Measurements from ENCODE around the gene WDPCP.

WDPCP gene

GRCh38 chr2:63092857-63093256, 495.4 kb downstream of the WDPCP start:
- Histone ChIP-seq H3K9me3 (ENCODE audit: control insufficient read depth, low read length) (no peaks in the 10 kb centered on the region), H3K27ac (ENCODE audit: low read length, poor library complexity, severe bottlenecking) (no peak overlapping the region)
- WGBS = no CpG with 5 or more reads among the region's 1 CpG

DNA sequence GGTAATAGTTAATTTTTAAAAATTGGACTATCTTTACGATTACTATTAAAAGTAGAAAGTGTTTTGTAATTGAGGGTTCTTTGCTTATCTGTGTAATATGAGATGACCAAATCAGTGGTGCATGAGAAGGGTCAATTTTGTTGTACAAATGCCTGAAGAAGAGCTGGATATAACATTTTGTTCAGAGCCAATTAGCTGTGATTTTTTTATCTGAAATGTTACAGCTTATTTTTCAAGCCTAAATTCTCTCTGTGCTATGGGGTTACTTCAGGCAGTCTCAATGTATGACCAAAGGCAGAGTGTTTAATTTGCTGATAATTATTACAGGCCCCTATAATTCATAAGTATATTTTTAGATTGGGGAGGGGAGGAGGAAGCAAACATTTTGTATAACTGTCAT, 495.9 kb downstream of the WDPCP start:
- Histone ChIP-seq H3K36me3 (ENCODE audit: control insufficient read depth in 1 of 2, insufficient read depth in 2 of 2, low read depth in 1 of 2, low read length in 2 of 2) (no peaks in the 10 kb centered on the region), H3K4ac (ENCODE audit: low read depth in 1 of 2, low read length in 2 of 2) (no peak overlapping the region), H3K14ac (ENCODE audit: low read length in 2 of 2) (no peak overlapping the region), H3K9me3 (ENCODE audit: control insufficient read depth, low read length) (no peaks in the 10 kb centered on the region), H3K4me1 (ENCODE audit: control insufficient read depth, insufficient read depth, low read depth, low read length) (no peaks in the 10 kb centered on the region), H2BK5ac (ENCODE audit: low read depth, low read length, poor library complexity, severe bottlenecking) (no peak overlapping the region), H3K4me2 (ENCODE audit: low read length, poor library complexity, severe bottlenecking) (no peak overlapping the region), H3K23ac (ENCODE audit: low read length in 2 of 2) (no peak overlapping the region), H3K4me3 (ENCODE audit: insufficient read depth in 1 of 2, low read depth in 1 of 2, low read length in 2 of 2) (no peak overlapping the region), H2AK5ac (ENCODE audit: low read length, severe bottlenecking) (no peak overlapping the region), H3K9ac (ENCODE audit: low read length) (no peak overlapping the region), H3K27me3 (ENCODE audit: control insufficient read depth in 1 of 2, insufficient read depth in 1 of 2, low read length in 2 of 2) (no peaks in the 10 kb centered on the region), H3K18ac (ENCODE audit: low read depth in 1 of 2, low read length in 2 of 2) (no peak overlapping the region), H2AFZ (ENCODE audit: low read depth, low read length) (no peak overlapping the region), H2BK15ac (ENCODE audit: low read depth, poor library complexity, severe bottlenecking) (no peak overlapping the region), H3K27ac (ENCODE audit: low read length, poor library complexity, severe bottlenecking) (no peak overlapping the region), H4K8ac (ENCODE audit: low read length) (no peak overlapping the region), H3K79me1 (replicated peaks; ENCODE audit: low read length, poor library complexity, severe bottlenecking) (no peaks in the 10 kb centered on the region), H2BK120ac (ENCODE audit: low read depth, low read length) (no peak overlapping the region), H4K91ac (ENCODE audit: low read length) (no peak overlapping the region), H2BK12ac (ENCODE audit: low read length in 2 of 2) (no peak overlapping the region)
- no peak for DNase-seq
- 98% methylated on average over 1 of the region's 1 CpG for WGBS

More at GRCh38 chr2:63092857-63093256, 495.4 kb downstream of the WDPCP start:
- H2AFZ ChIP-seq (ENCODE audit: low read depth, low read length) = no peak overlapping the region
- no peak overlapping the region for H2AK5ac ChIP-seq (ENCODE audit: low read length, severe bottlenecking)
- H4K91ac ChIP-seq (ENCODE audit: low read length) = no peak overlapping the region
- H3K4ac ChIP-seq (ENCODE audit: low read depth in 1 of 2, low read length in 2 of 2) = no peak overlapping the region
- no peak overlapping the region for H2BK15ac ChIP-seq (ENCODE audit: low read depth, poor library complexity, severe bottlenecking)
- H3K4me3 ChIP-seq (ENCODE audit: insufficient read depth in 1 of 2, low read depth in 1 of 2, low read length in 2 of 2) = no peak overlapping the region
- H4K8ac ChIP-seq (ENCODE audit: low read length) = no peak overlapping the region
- no peak overlapping the region for H2BK5ac ChIP-seq (ENCODE audit: low read depth, low read length, poor library complexity, severe bottlenecking)
- no peak overlapping the region for H3K18ac ChIP-seq (ENCODE audit: low read depth in 1 of 2, low read length in 2 of 2)
- no peak overlapping the region for H3K9ac ChIP-seq (ENCODE audit: low read length)
- H2BK12ac ChIP-seq (ENCODE audit: low read length in 2 of 2) = no peak overlapping the region
- H3K36me3 ChIP-seq (ENCODE audit: control insufficient read depth in 1 of 2, insufficient read depth in 2 of 2, low read depth in 1 of 2, low read length in 2 of 2) = no peaks in the 10 kb centered on the region
- DNase-seq = no peak
- no peak overlapping the region for H3K14ac ChIP-seq (ENCODE audit: low read length in 2 of 2)
- no peak overlapping the region for H2BK120ac ChIP-seq (ENCODE audit: low read depth, low read length)
- no peak overlapping the region for H3K4me2 ChIP-seq (ENCODE audit: low read length, poor library complexity, severe bottlenecking)
- no peak overlapping the region for H3K23ac ChIP-seq (ENCODE audit: low read length in 2 of 2)
- H3K79me1 ChIP-seq (replicated peaks; ENCODE audit: low read length, poor library complexity, severe bottlenecking) = no peaks in the 10 kb centered on the region
- H3K4me1 ChIP-seq (ENCODE audit: control insufficient read depth, insufficient read depth, low read depth, low read length) = no peaks in the 10 kb centered on the region
- no peaks in the 10 kb centered on the region for H3K27me3 ChIP-seq (ENCODE audit: control insufficient read depth in 1 of 2, insufficient read depth in 1 of 2, low read length in 2 of 2)

- H3K27me3 ChIP-seq (ENCODE audit: control insufficient read depth in 1 of 2, insufficient read depth in 1 of 2, low read length in 2 of 2) = peaks cover 0 to 3% of the 10 kb centered on the region in 2 experiments
- no peak overlapping the region for H4K8ac ChIP-seq (ENCODE audit: low read length)
- WGBS = no CpG with 5 or more reads among the region's 1 CpG
- no peak overlapping the region for H3K4ac ChIP-seq (ENCODE audit: low read depth in 1 of 2, low read length in 2 of 2)
- H2AFZ ChIP-seq (ENCODE audit: low read depth, low read length) = no peak overlapping the region
- H3K4me2 ChIP-seq (ENCODE audit: low read length, poor library complexity, severe bottlenecking) = no peak overlapping the region
- no peak overlapping the region for H2BK120ac ChIP-seq (ENCODE audit: low read depth, low read length)
- no peak overlapping the region for H3K23ac ChIP-seq (ENCODE audit: low read length in 2 of 2)
- H2BK5ac ChIP-seq (ENCODE audit: low read depth, low read length, poor library complexity, severe bottlenecking) = no peak overlapping the region
- H3K18ac ChIP-seq (ENCODE audit: low read depth in 1 of 2, low read length in 2 of 2) = no peak overlapping the region
- no peak overlapping the region for H3K4me3 ChIP-seq (ENCODE audit: insufficient read depth in 1 of 2, low read depth in 1 of 2, low read length in 2 of 2)
- no peak overlapping the region for H2BK12ac ChIP-seq (ENCODE audit: low read length in 2 of 2)
- H2BK15ac ChIP-seq (ENCODE audit: low read depth, poor library complexity, severe bottlenecking) = no peak overlapping the region
- no peak for DNase-seq
- H3K9me3 ChIP-seq (ENCODE audit: control insufficient read depth, low read length) = no peaks in the 10 kb centered on the region
- H3K9ac ChIP-seq (ENCODE audit: low read length) = no peak overlapping the region
- no peak overlapping the region for H3K27ac ChIP-seq (ENCODE audit: low read length, poor library complexity, severe bottlenecking)
- no peak overlapping the region for H4K91ac ChIP-seq (ENCODE audit: low read length)
- H3K14ac ChIP-seq (ENCODE audit: low read length in 2 of 2) = no peak overlapping the region
- H2AK5ac ChIP-seq (ENCODE audit: low read length, severe bottlenecking) = no peak overlapping the region
- no peaks in the 10 kb centered on the region for H3K4me1 ChIP-seq (ENCODE audit: control insufficient read depth, insufficient read depth, low read depth, low read length)
- H3K36me3 ChIP-seq (ENCODE audit: control insufficient read depth in 1 of 2, insufficient read depth in 2 of 2, low read depth in 1 of 2, low read length in 2 of 2) = no peaks in the 10 kb centered on the region
- no peaks in the 10 kb centered on the region for H3K79me1 ChIP-seq (replicated peaks; ENCODE audit: low read length, poor library complexity, severe bottlenecking)
These were observed 501.6 kb downstream of the WDPCP start for GRCh38 chr2:63086687-63087086.

DNA sequence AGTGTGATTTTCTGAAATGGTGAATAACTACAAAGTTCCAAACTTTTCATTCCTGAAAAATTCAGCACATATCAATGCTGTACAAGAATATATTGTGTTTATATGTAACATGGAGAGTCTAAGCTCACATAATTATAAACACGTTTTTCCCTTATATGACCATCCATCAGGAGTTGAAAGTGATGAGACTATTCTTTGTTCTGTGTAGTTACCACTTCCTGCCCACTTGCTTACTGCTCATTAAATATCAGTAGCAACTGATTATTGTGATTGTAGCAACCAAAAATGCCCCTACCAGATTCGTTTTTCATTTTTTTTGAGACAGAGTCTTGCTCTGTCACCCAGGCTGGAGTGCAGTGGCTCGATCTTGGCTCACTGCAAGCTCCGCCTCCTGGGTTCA, 506.9 kb downstream of the WDPCP start:
- H3K27ac ChIP-seq (ENCODE audit: low read length, poor library complexity, severe bottlenecking) = no peak overlapping the region
- no peak overlapping the region for H2BK120ac ChIP-seq (ENCODE audit: low read depth, low read length)
- DNase-seq = no peak
- no peak overlapping the region for H3K4me3 ChIP-seq (ENCODE audit: insufficient read depth in 1 of 2, low read depth in 1 of 2, low read length in 2 of 2)
- 75% methylated on average over 3 of the region's 4 CpGs for WGBS
- H2BK15ac ChIP-seq (ENCODE audit: low read depth, poor library complexity, severe bottlenecking) = no peak overlapping the region
- H3K18ac ChIP-seq (ENCODE audit: low read depth in 1 of 2, low read length in 2 of 2) = no peak overlapping the region
- H2BK5ac ChIP-seq (ENCODE audit: low read depth, low read length, poor library complexity, severe bottlenecking) = no peak overlapping the region
- no peak overlapping the region for H3K4ac ChIP-seq (ENCODE audit: low read depth in 1 of 2, low read length in 2 of 2)
- no peaks in the 10 kb centered on the region for H3K4me1 ChIP-seq (ENCODE audit: control insufficient read depth, insufficient read depth, low read depth, low read length)
- H3K23ac ChIP-seq (ENCODE audit: low read length in 2 of 2) = no peak overlapping the region
- H2AFZ ChIP-seq (ENCODE audit: low read depth, low read length) = no peak overlapping the region
- no peak overlapping the region for H4K8ac ChIP-seq (ENCODE audit: low read length)
- H3K36me3 ChIP-seq (ENCODE audit: control insufficient read depth in 1 of 2, insufficient read depth in 2 of 2, low read depth in 1 of 2, low read length in 2 of 2) = no peaks in the 10 kb centered on the region
- H3K79me1 ChIP-seq (replicated peaks; ENCODE audit: low read length, poor library complexity, severe bottlenecking) = no peaks in the 10 kb centered on the region
- H3K14ac ChIP-seq (ENCODE audit: low read length in 2 of 2) = no peak overlapping the region
- peaks cover 0 to 6% of the 10 kb centered on the region in 2 experiments for H3K27me3 ChIP-seq (ENCODE audit: control insufficient read depth in 1 of 2, insufficient read depth in 1 of 2, low read length in 2 of 2)
- no peak overlapping the region for H2BK12ac ChIP-seq (ENCODE audit: low read length in 2 of 2)
- H3K9me3 ChIP-seq (ENCODE audit: control insufficient read depth, low read length) = no peaks in the 10 kb centered on the region
- no peak overlapping the region for H4K91ac ChIP-seq (ENCODE audit: low read length)
- no peak overlapping the region for H3K9ac ChIP-seq (ENCODE audit: low read length)
- H2AK5ac ChIP-seq (ENCODE audit: low read length, severe bottlenecking) = no peak overlapping the region
- no peak overlapping the region for H3K4me2 ChIP-seq (ENCODE audit: low read length, poor library complexity, severe bottlenecking)

All from mesenchymal stem cell (in vitro differentiated cells and primary cell).